Measurements from ENCODE around the gene PIK3AP1. TPM values are rescaled to one million over a fixed set of nuclear protein-coding genes. Genes with fewer than 3 reads are reported as not detected.

PIK3AP1 gene
- total and polyA plus RNA-seq, 7 donors = 6.1 to 22.0 (median 10.0) TPM

DNA sequence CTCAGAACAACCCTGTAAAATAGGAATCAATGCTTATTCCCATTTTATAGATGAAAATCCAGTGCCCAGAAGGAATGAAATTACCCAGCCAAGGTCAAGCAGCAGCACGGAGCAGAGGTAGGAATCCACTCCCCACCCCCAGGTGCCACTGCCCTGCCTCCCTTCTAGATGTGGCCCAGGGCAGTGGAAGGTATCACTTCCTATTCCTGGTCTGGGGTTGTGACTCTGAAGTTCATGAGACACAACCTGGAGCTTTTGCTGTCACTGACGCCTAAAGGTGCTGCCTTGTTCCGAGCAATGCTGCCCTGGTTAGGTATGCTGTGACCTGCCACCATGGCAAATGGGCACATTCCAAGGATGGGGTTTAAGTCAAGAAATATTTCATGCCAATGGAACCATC is 53.6 kb downstream of the PIK3AP1 start:
- Histone ChIP-seq H3K9me3 (no peaks in the 10 kb centered on the region), H3K27me3 (no peaks in the 10 kb centered on the region), H3K4me3 (no peak overlapping the region), H3K36me3 (no peaks in the 10 kb centered on the region), H3K27ac (no peak overlapping the region), H3K4me1 (peaks cover 0 to 10% (median 0%) of the 10 kb centered on the region in 4 donors)
- 76 to 91% methylated on average over 3 of the region's 3 CpGs for WGBS, 2 donors
- no peak for DNase-seq
- intact Hi-C loops (cut with DNase I) = no loop called here
- TF ChIP-seq, protein P1, sequence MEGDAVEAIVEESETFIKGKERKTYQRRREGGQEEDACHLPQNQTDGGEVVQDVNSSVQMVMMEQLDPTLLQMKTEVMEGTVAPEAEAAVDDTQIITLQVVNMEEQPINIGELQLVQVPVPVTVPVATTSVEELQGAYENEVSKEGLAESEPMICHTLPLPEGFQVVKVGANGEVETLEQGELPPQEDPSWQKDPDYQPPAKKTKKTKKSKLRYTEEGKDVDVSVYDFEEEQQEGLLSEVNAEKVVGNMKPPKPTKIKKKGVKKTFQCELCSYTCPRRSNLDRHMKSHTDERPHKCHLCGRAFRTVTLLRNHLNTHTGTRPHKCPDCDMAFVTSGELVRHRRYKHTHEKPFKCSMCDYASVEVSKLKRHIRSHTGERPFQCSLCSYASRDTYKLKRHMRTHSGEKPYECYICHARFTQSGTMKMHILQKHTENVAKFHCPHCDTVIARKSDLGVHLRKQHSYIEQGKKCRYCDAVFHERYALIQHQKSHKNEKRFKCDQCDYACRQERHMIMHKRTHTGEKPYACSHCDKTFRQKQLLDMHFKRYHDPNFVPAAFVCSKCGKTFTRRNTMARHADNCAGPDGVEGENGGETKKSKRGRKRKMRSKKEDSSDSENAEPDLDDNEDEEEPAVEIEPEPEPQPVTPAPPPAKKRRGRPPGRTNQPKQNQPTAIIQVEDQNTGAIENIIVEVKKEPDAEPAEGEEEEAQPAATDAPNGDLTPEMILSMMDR (IDR thresholded peaks at IDR 0.05) = no peak
- TF ChIP-seq POLR2AphosphoS5 (IDR thresholded peaks at IDR 0.05) (no peak), POLR2A (IDR thresholded peaks at IDR 0.05) (no peak), EP300 (IDR thresholded peaks at IDR 0.05) (no peak)

DNA sequence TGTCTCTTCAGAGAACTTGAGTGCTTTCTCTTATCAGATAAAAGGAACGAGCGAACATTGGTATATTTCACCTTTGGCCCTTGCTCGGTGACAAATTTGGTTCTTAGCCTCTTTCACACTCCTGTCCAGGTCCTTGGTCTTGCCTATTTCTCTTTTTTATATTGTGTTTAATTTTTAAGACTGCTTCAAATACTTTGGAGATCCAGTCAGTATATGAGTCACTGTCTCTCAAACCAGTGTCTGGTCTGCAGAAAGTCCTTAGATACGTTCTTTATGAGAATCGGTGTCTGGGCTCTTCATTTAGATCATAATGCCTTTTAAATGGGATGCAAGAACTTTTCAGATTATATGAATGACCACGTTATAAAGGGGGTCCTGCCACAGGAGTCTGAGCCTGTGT is 55.0 kb downstream of the PIK3AP1 start:
- peaks cover 0 to 10% (median 0%) of the 10 kb centered on the region in 4 donors for H3K4me1 ChIP-seq
- no peak overlapping the region for H3K27ac ChIP-seq
- WGBS, 2 donors = 72 to 73% methylated on average over 6 of the region's 6 CpGs
- TF ChIP-seq POLR2AphosphoS5 (IDR thresholded peaks at IDR 0.05) (no peak), POLR2A (IDR thresholded peaks at IDR 0.05) (no peak), EP300 (IDR thresholded peaks at IDR 0.05) (no peak)
- TF ChIP-seq, protein P1 (IDR thresholded peaks at IDR 0.05) = no peak
- no peaks in the 10 kb centered on the region for H3K9me3 ChIP-seq
- H3K36me3 ChIP-seq = no peaks in the 10 kb centered on the region
- H3K27me3 ChIP-seq = no peaks in the 10 kb centered on the region
- intact Hi-C loops (cut with DNase I) = no loop called here
- H3K4me3 ChIP-seq = no peak overlapping the region
- DNase-seq = no peak

DNA sequence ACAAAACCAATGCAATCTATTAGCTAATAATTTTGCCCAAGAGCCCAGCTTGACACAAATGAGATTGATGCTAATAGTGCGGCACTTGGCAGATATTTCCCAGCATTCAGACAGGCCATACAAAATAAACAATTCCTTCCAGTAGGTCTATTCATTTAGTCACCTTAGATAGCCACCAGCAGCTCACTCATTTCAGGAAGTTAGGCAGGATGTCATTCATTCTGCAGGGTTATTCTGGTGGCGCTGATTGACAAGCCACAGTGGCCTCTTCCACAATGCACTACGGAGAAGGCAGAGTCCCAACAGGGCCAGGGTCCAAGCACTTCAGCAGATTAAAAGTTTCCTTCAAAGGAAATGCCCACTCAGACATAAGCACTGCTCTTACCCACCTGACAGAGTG is 55.8 kb downstream of the PIK3AP1 start:
- WGBS, 2 donors = 55 to 66% methylated on average over 3 of the region's 3 CpGs

DNA sequence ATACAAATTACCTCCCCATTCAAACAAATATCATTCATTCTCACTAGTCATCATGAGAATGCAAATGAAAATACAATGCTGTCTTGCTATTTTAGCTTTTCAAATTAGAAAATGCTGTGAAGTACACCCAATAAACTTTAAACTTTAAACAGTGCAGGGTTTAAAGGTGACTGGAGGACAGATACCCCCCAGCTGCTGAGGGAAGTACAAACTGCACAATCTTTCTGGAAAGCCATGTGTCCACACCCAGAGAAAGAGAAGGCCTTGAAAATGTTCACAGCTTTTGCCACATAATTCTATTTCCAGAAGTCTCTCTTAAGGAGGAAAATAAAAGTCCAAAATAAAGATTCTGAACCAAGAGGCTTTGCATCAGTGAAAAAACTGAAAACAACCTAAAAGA is 56.5 kb downstream of the PIK3AP1 start:
- Histone ChIP-seq H3K4me1 (peaks cover 0 to 10% (median 0%) of the 10 kb centered on the region in 4 donors), H3K4me3 (no peak overlapping the region), H3K36me3 (no peaks in the 10 kb centered on the region), H3K9me3 (no peaks in the 10 kb centered on the region), H3K27ac (no peak overlapping the region), H3K27me3 (no peaks in the 10 kb centered on the region)
- no peak for DNase-seq
- intact Hi-C loops (cut with DNase I) = no loop called here
- TF ChIP-seq, protein P1 (IDR thresholded peaks at IDR 0.05) = no peak
- TF ChIP-seq POLR2AphosphoS5 (IDR thresholded peaks at IDR 0.05) = no peak
- TF ChIP-seq POLR2A (IDR thresholded peaks at IDR 0.05) = no peak
- no peak for TF ChIP-seq EP300 (IDR thresholded peaks at IDR 0.05)

More for the DNA sequence above, 55.8 kb downstream of the PIK3AP1 start:
- H3K36me3 ChIP-seq = no peaks in the 10 kb centered on the region
- intact Hi-C loops (cut with DNase I) = no loop called here
- no peaks in the 10 kb centered on the region for H3K27me3 ChIP-seq
- H3K27ac ChIP-seq = no peak overlapping the region
- H3K4me1 ChIP-seq = peaks cover 0 to 10% (median 0%) of the 10 kb centered on the region in 4 donors
- no peaks in the 10 kb centered on the region for H3K9me3 ChIP-seq
- DNase-seq = no peak
- no peak for TF ChIP-seq POLR2AphosphoS5 (IDR thresholded peaks at IDR 0.05)
- TF ChIP-seq, protein P1 (IDR thresholded peaks at IDR 0.05) = no peak
- TF ChIP-seq EP300 (IDR thresholded peaks at IDR 0.05) = no peak
- TF ChIP-seq POLR2A (IDR thresholded peaks at IDR 0.05) = no peak
- H3K4me3 ChIP-seq = no peak overlapping the region

DNA sequence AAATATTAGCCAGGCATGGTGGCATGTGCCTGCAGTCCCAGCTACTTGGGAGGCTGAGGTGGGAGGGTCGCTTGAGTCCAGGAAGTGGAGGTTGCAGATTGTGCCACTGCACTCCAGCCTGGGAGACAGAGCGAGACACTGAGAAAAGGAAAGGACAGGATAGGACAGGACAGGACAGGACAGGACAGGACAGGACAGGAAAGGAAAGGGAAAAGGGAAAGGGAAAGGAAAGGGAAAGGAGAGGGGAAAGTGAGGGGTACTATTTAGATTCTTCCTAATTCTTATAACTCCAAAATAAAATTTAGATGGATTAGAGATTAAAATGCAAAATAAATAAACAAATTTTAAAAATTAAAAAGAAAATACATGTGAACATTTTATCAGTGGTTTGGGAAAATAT is 58.7 kb downstream of the PIK3AP1 start:
- whole genome bisulfite sequencing, 2 donors = 89 to 91% methylated on average over 2 of the region's 2 CpGs
- Histone ChIP-seq H3K4me1 (peaks cover 0 to 10% (median 0%) of the 10 kb centered on the region in 4 donors), H3K9me3 (no peaks in the 10 kb centered on the region), H3K36me3 (no peaks in the 10 kb centered on the region), H3K27me3 (no peaks in the 10 kb centered on the region), H3K27ac (no peak overlapping the region), H3K4me3 (no peak overlapping the region)
- TF ChIP-seq EP300 (IDR thresholded peaks at IDR 0.05) (no peak), POLR2A (IDR thresholded peaks at IDR 0.05) (no peak), POLR2AphosphoS5 (IDR thresholded peaks at IDR 0.05) (no peak)
- TF ChIP-seq, protein P1 (IDR thresholded peaks at IDR 0.05) = no peak
- no peak for DNase-seq
- intact Hi-C loops (cut with DNase I) = no loop called here
